GM19193 (cell line): ENCODE results near the gene BRD3.

Source experiments
- POLR2A ChIP-seq: IDR thresholded peaks from 4 replicates; pipeline ENCODE4 v1.6.1; 2011; ENCODE audit not compliant: insufficient read depth, insufficient read length; ENCODE audit errors: extremely low read depth

BRD3 gene

GRCh38 chr9:134060546-134060945, 7.3 kb downstream of the BRD3 start:
- no peak for TF ChIP-seq POLR2A

DNA sequence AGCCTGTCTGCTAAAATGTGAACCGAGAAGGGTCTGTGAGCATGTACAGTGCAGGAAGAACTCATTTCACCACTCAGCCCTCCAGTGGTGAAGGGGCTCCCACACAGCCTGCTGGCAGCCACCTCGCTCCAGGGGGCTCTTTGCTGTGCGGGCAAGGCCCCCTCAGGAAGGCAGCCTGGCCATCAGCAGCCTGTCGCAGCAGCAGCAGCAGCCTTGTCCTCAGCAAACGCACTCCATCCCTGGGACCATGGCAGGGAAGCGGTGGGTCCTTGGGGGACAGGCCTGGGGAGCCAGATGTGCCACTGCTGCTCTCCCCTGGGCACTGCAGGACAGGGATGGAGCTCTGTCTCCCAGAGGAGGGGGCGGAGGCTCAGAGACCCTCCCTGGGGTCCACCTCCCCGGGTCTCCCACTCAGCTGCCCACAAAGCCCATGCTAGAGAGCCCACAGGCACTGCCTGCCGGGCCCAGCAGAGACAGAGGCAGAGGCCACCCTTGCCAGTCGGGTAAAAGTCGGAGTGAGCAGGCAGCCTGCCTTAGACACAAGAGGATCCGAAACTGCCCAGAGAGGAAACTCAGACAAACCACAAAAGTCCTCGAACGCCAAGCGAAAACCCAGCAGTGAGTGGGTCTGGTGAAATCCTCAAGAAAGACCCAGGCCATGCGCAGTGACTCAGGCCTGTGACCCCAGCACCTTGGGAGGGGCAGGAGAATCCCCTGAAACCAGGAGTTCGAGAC, 8.0 kb downstream of the BRD3 start:
- TF ChIP-seq POLR2A = no peak

DNA sequence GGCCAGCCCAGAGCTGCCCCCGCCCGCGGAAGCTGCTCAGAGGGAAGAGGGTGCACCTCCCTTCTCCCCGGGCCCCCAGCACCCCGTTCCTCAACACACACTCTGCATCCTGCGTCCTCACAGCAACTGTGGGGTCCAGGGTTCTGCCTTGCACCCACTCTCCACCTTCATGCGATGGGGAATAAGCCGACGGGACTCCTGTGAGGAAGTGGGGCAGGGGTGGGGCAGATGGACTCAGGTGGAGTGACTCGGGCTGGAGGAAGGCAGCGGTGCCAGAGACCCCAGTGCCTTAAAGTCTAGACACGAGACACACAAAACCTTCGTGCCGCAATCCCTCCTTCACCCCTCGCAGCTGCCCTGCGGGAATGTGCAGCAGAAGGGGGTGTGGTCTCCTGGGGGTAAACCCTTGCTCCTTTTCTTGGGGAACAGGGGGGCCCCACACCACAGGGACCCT, 8.6 kb downstream of the BRD3 start:
- no peak for TF ChIP-seq POLR2A

- no peak for TF ChIP-seq POLR2A
Observed at GRCh38 chr9:134058716-134059115, 9.1 kb downstream of the BRD3 start.

- no peak for TF ChIP-seq POLR2A
Observed at GRCh38 chr9:134057751-134058701, 9.8 kb downstream of the BRD3 start.

DNA sequence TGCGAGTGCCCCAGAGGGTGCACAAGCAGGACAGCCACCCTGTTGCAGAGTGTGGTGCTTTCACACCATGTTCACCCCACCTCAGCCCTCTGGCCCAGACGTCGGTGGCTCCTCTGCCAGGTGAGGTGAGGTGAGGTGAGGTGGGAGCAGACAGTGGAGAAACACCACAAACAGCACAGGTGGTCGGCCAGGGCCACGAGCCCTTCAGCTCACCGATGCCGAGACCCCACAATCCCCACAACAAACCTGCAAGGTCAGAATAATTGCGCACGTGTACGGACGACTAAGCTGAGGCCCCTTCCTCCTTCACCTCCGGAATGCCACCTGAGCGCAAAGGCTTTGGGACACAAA, 10.5 kb downstream of the BRD3 start:
- no peak for TF ChIP-seq POLR2A

DNA sequence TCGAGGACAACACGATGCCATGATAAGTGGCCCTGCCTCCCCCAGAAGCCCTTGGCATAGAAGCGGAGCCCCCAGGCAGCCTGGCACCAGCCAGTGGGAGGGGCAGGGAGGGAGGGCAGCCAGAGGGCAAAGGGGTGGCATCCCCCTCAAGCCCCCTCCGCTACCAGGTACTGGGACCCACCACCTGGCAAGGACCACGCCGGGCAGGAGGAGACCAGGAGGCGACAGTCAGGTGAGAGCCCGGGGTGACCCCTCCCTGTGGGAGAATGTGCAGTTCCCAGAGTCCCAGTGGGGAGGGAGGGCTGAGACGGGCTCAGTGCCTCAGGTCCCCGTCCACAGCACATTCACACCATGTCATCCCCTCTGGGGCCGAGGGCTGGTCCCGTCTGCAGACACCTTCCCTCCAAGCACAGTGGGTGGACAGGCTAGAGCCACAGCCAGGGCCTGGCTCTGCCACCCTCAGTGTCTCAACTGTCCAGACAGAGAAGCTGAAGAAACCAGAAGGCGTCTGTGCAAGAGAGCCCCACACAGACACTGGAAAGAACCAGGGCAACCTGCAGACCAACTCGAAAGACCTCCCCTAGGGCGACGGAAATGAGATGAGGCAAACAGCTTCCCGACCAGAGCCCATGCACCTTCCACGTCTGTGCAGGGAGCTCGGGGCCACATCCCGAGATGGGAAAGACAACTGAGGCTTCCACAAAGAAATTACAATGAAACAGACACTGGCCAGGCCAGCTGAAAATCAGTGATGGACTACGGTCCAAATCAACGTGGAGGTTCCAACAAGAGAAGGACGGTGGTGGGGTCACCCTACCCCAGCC, 11.1 kb downstream of the BRD3 start:
- TF ChIP-seq POLR2A = no peak

DNA sequence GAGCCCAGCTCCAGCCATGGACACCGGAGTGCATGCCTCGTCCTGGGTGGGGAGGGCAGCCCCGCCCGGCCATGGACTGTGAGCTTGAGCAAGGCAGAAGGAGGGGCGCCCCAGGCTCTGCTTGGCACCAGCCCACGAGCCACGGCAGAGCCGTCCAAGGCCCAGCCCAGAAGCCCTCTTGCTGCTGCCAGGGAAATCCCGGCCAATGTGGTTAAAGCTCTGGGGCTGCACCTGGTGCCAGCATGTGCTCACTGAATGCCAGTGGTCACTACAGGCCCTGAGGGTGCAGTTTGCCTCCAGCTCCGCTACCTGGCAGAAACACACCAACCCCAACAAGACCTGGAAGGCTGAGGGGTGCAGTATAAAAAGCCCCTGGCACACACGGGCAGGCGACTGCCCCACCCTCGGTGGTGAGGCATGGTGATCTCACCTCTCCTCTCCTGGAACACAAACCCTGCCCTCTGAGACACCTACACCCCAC, 11.8 kb downstream of the BRD3 start:
- TF ChIP-seq POLR2A = no peak

DNA sequence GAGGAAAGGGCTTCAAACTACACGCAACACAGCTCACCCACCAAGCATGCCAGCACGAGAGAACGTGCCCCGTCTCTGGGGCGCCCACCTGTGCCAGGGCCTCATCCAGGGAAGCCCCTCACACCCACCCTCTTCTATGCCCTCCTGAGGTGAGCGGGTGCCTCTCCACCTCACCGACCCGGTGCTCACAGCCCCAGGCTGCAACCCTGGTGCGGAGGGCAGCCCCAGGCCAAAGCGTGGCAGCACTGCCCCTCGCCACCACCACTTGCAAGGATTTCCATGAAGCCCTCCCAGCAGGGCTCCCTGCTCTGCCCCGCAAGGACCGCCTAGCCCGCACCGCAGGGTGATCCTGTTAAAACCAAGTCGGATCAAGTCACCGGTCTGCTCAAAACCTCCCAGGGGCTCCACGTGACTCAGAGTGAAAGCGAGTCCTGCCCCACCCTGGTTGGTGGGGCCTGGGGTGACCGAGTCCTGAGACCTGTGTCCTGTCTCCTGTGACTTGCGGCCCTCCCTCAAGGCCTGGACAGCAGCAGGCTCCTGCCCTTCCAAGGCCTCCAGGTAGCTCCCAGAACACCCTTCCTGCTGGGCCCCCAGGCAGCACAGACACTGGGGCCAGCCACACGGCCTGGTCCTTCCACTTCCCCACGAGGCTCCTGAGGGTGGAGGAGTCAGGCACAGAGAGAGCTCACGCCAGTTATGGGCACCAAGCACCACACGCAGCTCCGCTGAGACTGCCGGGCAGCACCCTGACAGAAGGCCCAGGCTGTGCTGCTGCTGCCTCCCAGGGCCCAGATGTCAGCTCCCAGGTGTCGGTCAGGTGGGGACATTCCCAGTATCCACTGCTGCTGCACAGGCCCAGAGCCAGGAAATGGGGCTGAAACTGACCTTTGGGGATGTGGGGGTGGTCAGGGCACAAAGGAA, 12.7 kb downstream of the BRD3 start:
- no peak for TF ChIP-seq POLR2A

- no peak for TF ChIP-seq POLR2A
Observed at GRCh38 chr9:134053941-134054761, 13.7 kb downstream of the BRD3 start.

DNA sequence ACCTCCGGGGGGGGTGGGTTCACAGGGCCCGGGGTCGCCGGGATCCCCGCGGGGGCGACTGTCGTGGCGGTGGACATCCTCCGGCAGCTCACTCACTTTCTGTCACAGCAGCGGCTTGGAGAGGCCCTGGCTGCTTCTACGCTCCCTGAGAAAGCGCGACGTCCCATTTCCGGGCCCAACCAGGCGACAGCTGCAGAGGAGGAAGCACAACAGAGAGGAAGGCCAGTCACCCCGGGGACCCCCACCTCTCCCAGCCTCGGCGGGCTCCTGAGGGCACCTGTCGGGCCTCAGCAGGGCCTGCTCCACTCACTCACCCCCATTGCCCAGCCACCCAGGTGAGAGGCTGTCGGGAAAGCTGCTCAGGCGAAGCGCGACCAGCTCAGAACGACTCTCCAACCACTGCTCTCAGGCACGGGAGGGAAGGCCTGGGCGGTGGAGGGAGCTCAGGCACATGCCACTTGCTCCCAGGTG, 14.4 kb downstream of the BRD3 start:
- no peak for TF ChIP-seq POLR2A

- no peak for TF ChIP-seq POLR2A
Observed at GRCh38 chr9:134052941-134053340, 14.9 kb downstream of the BRD3 start.

GRCh38 chr9:134052491-134052890, 15.3 kb downstream of the BRD3 start:
- no peak for TF ChIP-seq POLR2A
